ENCODE data around the gene RTRAF. TPM values are rescaled to one million over a fixed set of nuclear protein-coding genes. Genes with fewer than 3 reads are reported as not detected.

The RTRAF gene
- 40.3 TPM for total RNA-seq

GRCh38 chr14:51989293-51990234 lies at the start of gene RTRAF:
Gene RTRAF, plus strand, starts transcription at chr14:51989546. Its CDS starts 94 bp downstream, at chr14:51989640.
- peak; percentile 97 for DNase-seq

- peak; percentile 63 for DNase-seq
Observed at GRCh38 chr14:51939755-51940301, 49.5 kb upstream of the RTRAF start.

GRCh38 chr14:51942971-51943370 lies 46.4 kb upstream of the RTRAF start:
- DNase-seq: no peak

GRCh38 chr14:51950007-51950406 lies 39.3 kb upstream of the RTRAF start:
- DNase-seq: no peak

GRCh38 chr14:51951656-51952055 lies 37.7 kb upstream of the RTRAF start:
- DNase-seq: no peak

- no peak for DNase-seq
Observed at GRCh38 chr14:51954031-51954430, 35.3 kb upstream of the RTRAF start.

GRCh38 chr14:51954657-51955056 lies 34.7 kb upstream of the RTRAF start:
- no peak for DNase-seq

- DNase-seq: no peak
Observed at GRCh38 chr14:51957950-51958349, 31.4 kb upstream of the RTRAF start.

GRCh38 chr14:51959928-51960327 lies 29.4 kb upstream of the RTRAF start:
- no peak for DNase-seq

GRCh38 chr14:51960866-51961265 lies 28.5 kb upstream of the RTRAF start:
- no peak for DNase-seq

- DNase-seq: no peak
Observed at GRCh38 chr14:51962711-51963110, 26.6 kb upstream of the RTRAF start.

GRCh38 chr14:51963286-51963685 lies 26.1 kb upstream of the RTRAF start:
- peak; percentile 75 for DNase-seq

- no peak for DNase-seq
Observed at GRCh38 chr14:51967521-51967920, 21.8 kb upstream of the RTRAF start.

- no peak for DNase-seq
Observed at GRCh38 chr14:51969852-51970540, 19.4 kb upstream of the RTRAF start.

GRCh38 chr14:51972566-51972965 lies 16.8 kb upstream of the RTRAF start:
- no peak for DNase-seq

GRCh38 chr14:51977075-51977474 lies 12.3 kb upstream of the RTRAF start:
- no peak for DNase-seq

- DNase-seq: no peak
Observed at GRCh38 chr14:51978681-51979085, 10.7 kb upstream of the RTRAF start.

- peak; percentile 92 for DNase-seq
Observed at GRCh38 chr14:51979088-51979709, 10.1 kb upstream of the RTRAF start.

- DNase-seq: no peak
Observed at GRCh38 chr14:51981218-51981854, 8.0 kb upstream of the RTRAF start.

- DNase-seq: no peak
Observed at GRCh38 chr14:51988221-51988620, 1.1 kb upstream of the RTRAF start.

GRCh38 chr14:51990488-51990887 lies 1.1 kb downstream of the RTRAF start:
- no peak for DNase-seq

GRCh38 chr14:51993285-51993920 lies 4.1 kb downstream of the RTRAF start:
- DNase-seq: no peak
